ENCODE results near the gene FBXL7. TPM values are rescaled to one million over a fixed set of nuclear protein-coding genes. Genes with fewer than 3 reads are reported as not detected.

FBXL7 gene
- total and polyA plus RNA-seq, 2 experiments from 2014 or later, result 3.2 to 7.5 TPM

- WGBS, 2 experiments (ENCODE audit: low coverage in 1 of 2, low lambda C conversion rate in 2 of 2, missing lambda C conversion rate in 2 of 2), result 97% methylated on average over 4 of the region's 4 CpGs
- no peaks in the 10 kb centered on the region for H3K9me2 ChIP-seq (ENCODE audit: insufficient read depth)
- in situ Hi-C loops (cut with MboI), result no loop called here
- no peak overlapping the region for H3K27ac ChIP-seq
- H3K9me3 ChIP-seq (ENCODE audit: low read depth), result no peaks in the 10 kb centered on the region
- peak; percentile 30 for DNase-seq
- H3K4me1 ChIP-seq (ENCODE audit: insufficient read depth), result peaks cover 26% of the 10 kb centered on the region
- no peaks in the 10 kb centered on the region for H3K27me3 ChIP-seq (replicated peaks; ENCODE audit: insufficient read depth)
- no peak overlapping the region for H2AFZ ChIP-seq
- peaks cover 13% of the 10 kb centered on the region; the same call in 1 of the 2 replicates for H3F3A ChIP-seq (ENCODE audit: insufficient read depth)
- TF ChIP-seq EZH2phosphoT487 (IDR thresholded peaks at IDR 0.05; ENCODE audit: insufficient read depth, low read depth), result no peak
- TF ChIP-seq EZH2 (IDR thresholded peaks at IDR 0.05; ENCODE audit: insufficient read depth, poor library complexity, severe bottlenecking), result no peak
- no peaks in the 10 kb centered on the region for H3K36me3 ChIP-seq (ENCODE audit: low read depth)
- no peaks in the 10 kb centered on the region for H4K20me1 ChIP-seq (ENCODE audit: insufficient read depth)
- H3K4me2 ChIP-seq (ENCODE audit: unreplicated experiment), result no peak overlapping the region
- H3K9ac ChIP-seq, result no peak overlapping the region
- H3K79me2 ChIP-seq (ENCODE audit: insufficient read depth), result 0 out of 2 replicates have a peak, but pooled peaks cover 16% of the 10 kb centered on the region
- no peak overlapping the region for H3K4me3 ChIP-seq
Measured at GRCh38 chr5:15790446-15791018, 290.6 kb downstream of the FBXL7 start.

- Histone ChIP-seq H2AFZ (no peak overlapping the region), H3K79me2 (ENCODE audit: insufficient read depth) (0 out of 2 replicates have a peak, but pooled peaks cover 16% of the 10 kb centered on the region), H3K4me3 (no peak overlapping the region), H3K9me3 (ENCODE audit: low read depth) (no peaks in the 10 kb centered on the region), H3K27ac (no peak overlapping the region), H4K20me1 (ENCODE audit: insufficient read depth) (no peaks in the 10 kb centered on the region), H3F3A (ENCODE audit: insufficient read depth) (peaks cover 13% of the 10 kb centered on the region; the same call in 1 of the 2 replicates), H3K27me3 (replicated peaks; ENCODE audit: insufficient read depth) (no peaks in the 10 kb centered on the region), H3K4me1 (ENCODE audit: insufficient read depth) (peaks cover 26% of the 10 kb centered on the region), H3K4me2 (ENCODE audit: unreplicated experiment) (peak overlapping the region; percentile 67), H3K9me2 (ENCODE audit: insufficient read depth) (no peaks in the 10 kb centered on the region), H3K9ac (no peak overlapping the region), H3K36me3 (ENCODE audit: low read depth) (no peaks in the 10 kb centered on the region)
- WGBS, 2 experiments (ENCODE audit: low coverage in 1 of 2, low lambda C conversion rate in 2 of 2, missing lambda C conversion rate in 2 of 2), result 55 to 60% methylated on average over 3 of the region's 3 CpGs
- DNase-seq, result peak; percentile 14
- in situ Hi-C loops (cut with MboI), result no loop called here
- TF ChIP-seq EZH2 (IDR thresholded peaks at IDR 0.05; ENCODE audit: insufficient read depth, poor library complexity, severe bottlenecking) (no peak), EZH2phosphoT487 (IDR thresholded peaks at IDR 0.05; ENCODE audit: insufficient read depth, low read depth) (no peak)
Measured at GRCh38 chr5:15791274-15791673, 291.3 kb downstream of the FBXL7 start.

GRCh38 chr5:15791859-15792258 lies 291.9 kb downstream of the FBXL7 start:
- TF ChIP-seq EZH2 (IDR thresholded peaks at IDR 0.05; ENCODE audit: insufficient read depth, poor library complexity, severe bottlenecking) (no peak), EZH2phosphoT487 (IDR thresholded peaks at IDR 0.05; ENCODE audit: insufficient read depth, low read depth) (no peak)
- Histone ChIP-seq H3K9ac (no peak overlapping the region), H2AFZ (no peak overlapping the region), H4K20me1 (ENCODE audit: insufficient read depth) (peaks cover 5% of the 10 kb centered on the region; the same call in 1 of the 2 replicates), H3K27me3 (replicated peaks; ENCODE audit: insufficient read depth) (no peaks in the 10 kb centered on the region), H3K4me1 (ENCODE audit: insufficient read depth) (peaks cover 26% of the 10 kb centered on the region), H3K79me2 (ENCODE audit: insufficient read depth) (0 out of 2 replicates have a peak, but pooled peaks cover 16% of the 10 kb centered on the region), H3K9me2 (ENCODE audit: insufficient read depth) (no peaks in the 10 kb centered on the region), H3K36me3 (ENCODE audit: low read depth) (no peaks in the 10 kb centered on the region), H3K27ac (no peak overlapping the region), H3F3A (ENCODE audit: insufficient read depth) (peaks cover 13% of the 10 kb centered on the region; the same call in 1 of the 2 replicates), H3K4me3 (peak overlapping the region; percentile 11; the same call in 1 of the 2 replicates), H3K9me3 (ENCODE audit: low read depth) (no peaks in the 10 kb centered on the region), H3K4me2 (ENCODE audit: unreplicated experiment) (peak overlapping the region; percentile 67)
- 29 to 34% methylated on average over 3 of the region's 3 CpGs for WGBS, 2 experiments (ENCODE audit: low coverage in 1 of 2, low lambda C conversion rate in 2 of 2, missing lambda C conversion rate in 2 of 2)
- DNase-seq, result peak; percentile 74
- in situ Hi-C loops (cut with MboI), result no loop called here

- H3K9ac ChIP-seq, result no peak overlapping the region
- no peaks in the 10 kb centered on the region for H3K9me3 ChIP-seq (ENCODE audit: low read depth)
- H3K36me3 ChIP-seq (ENCODE audit: low read depth), result no peaks in the 10 kb centered on the region
- H3K79me2 ChIP-seq (ENCODE audit: insufficient read depth), result peaks cover 24% of the 10 kb centered on the region; the same call in 1 of the 2 replicates
- H3F3A ChIP-seq (ENCODE audit: insufficient read depth), result peaks cover 13% of the 10 kb centered on the region; the same call in 1 of the 2 replicates
- WGBS, 2 experiments (ENCODE audit: low coverage in 1 of 2, low lambda C conversion rate in 2 of 2, missing lambda C conversion rate in 2 of 2), result 58 to 63% methylated on average over 6 of the region's 6 CpGs
- in situ Hi-C loops (cut with MboI), result no loop called here
- TF ChIP-seq EZH2 (IDR thresholded peaks at IDR 0.05; ENCODE audit: insufficient read depth, poor library complexity, severe bottlenecking) (no peak), EZH2phosphoT487 (IDR thresholded peaks at IDR 0.05; ENCODE audit: insufficient read depth, low read depth) (no peak)
- H4K20me1 ChIP-seq (ENCODE audit: insufficient read depth), result peaks cover 12% of the 10 kb centered on the region; the same call in 1 of the 2 replicates
- no peaks in the 10 kb centered on the region for H3K27me3 ChIP-seq (replicated peaks; ENCODE audit: insufficient read depth)
- peak; percentile 40 for DNase-seq
- no peaks in the 10 kb centered on the region for H3K9me2 ChIP-seq (ENCODE audit: insufficient read depth)
- no peak overlapping the region for H3K27ac ChIP-seq
- no peak overlapping the region for H3K4me2 ChIP-seq (ENCODE audit: unreplicated experiment)
- H3K4me3 ChIP-seq, result no peak overlapping the region
- H2AFZ ChIP-seq, result no peak overlapping the region
- H3K4me1 ChIP-seq (ENCODE audit: insufficient read depth), result peaks cover 26% of the 10 kb centered on the region
Measured at GRCh38 chr5:15794052-15794985, 294.3 kb downstream of the FBXL7 start.

Data from GM23248 (cell line).